GM12878 (cell line): ENCODE results near the gene SET. TPM values are rescaled to one million over a fixed set of nuclear protein-coding genes. Genes with fewer than 3 reads are reported as not detected.

Source experiments
- ATAC-seq: fragments of 200-7000 bp; cut with Tn5 transposase; 3 replicates; pipeline ENCODE4 v1.9.1; 2020; ENCODE audit warnings: mild to moderate bottlenecking, moderate library complexity
- BruUV-seq: library from RNA; stranded (reverse); fragments of 400-500 nt; replicated peaks from 2 replicates; lab custom pipeline; 2021; lab: Mats Ljungman, UMichigan
- CTCF ChIA-PET: fragments of 300-600 bp; sonication (Branson Sonifier 250); formaldehyde crosslinking; extraction: SDS; loops from one replicate; lab custom pipeline; 2021; ENCODE audit warnings: inconsistent platforms; lab: Yijun Ruan, JAX
- POLR2A ChIA-PET: fragments of 350-600 bp; formaldehyde crosslinking; extraction: SDS; loops from one replicate; lab custom pipeline; 2021; ENCODE audit warnings: inconsistent platforms; lab: Charles Lee
- RAD21 ChIA-PET: fragments of 300-600 bp; sonication (Branson Sonifier 250); formaldehyde crosslinking; loops from one replicate; lab custom pipeline; 2023; ENCODE audit warnings: antibody characterized with exemption; ENCODE audit not compliant: unreplicated experiment; lab: Charles Lee
- SMC1A ChIA-PET: fragments of 300-600 bp; sonication (Branson Sonifier 250); formaldehyde crosslinking; loops from one replicate; lab custom pipeline; 2023; ENCODE audit not compliant: unreplicated experiment, uncharacterized antibody; lab: Charles Lee
- DNase-seq: peaks from one replicate; pipeline ENCODE4 v3.0.0-alpha.2; 2011; ENCODE audit warnings: low read depth, low spot score
- FAIRE-seq: peaks from 3 replicates; lab custom pipeline; 2011; peaks lifted over from hg19 to GRCh38; lab: Jason Lieb, UNC
- H2AFZ ChIP-seq: 2 replicates; pipeline ENCODE4 v1.6.0; 2011; ENCODE audit warnings: low read depth, low read length, control low read depth; ENCODE audit not compliant: control insufficient read depth
- H3K27ac ChIP-seq: 2 replicates; pipeline ENCODE4 v1.5.1; 2011; ENCODE audit warnings: control low read depth; ENCODE audit not compliant: control insufficient read depth, insufficient read depth
- H3K27me3 ChIP-seq, 2 experiments: replicated peaks in 1 of 2; 2 replicates each; pipeline versions ENCODE4 v1.6.0 to v1.6.1; 2011; ENCODE audit warnings: low read length in 1 of 2; ENCODE audit not compliant: control insufficient read depth in 2 of 2, insufficient read depth in 2 of 2
- H3K36me3 ChIP-seq, 2 experiments: 2 replicates each; pipeline ENCODE4 v1.5.1; 2011; ENCODE audit warnings: low read length in 1 of 2; ENCODE audit not compliant: control insufficient read depth in 2 of 2, insufficient read depth in 2 of 2
- H3K4me1 ChIP-seq: 2 replicates; pipeline ENCODE4 v1.6.1; 2011; ENCODE audit warnings: mild to moderate bottlenecking, low read length, moderate library complexity, mixed read lengths; ENCODE audit not compliant: control insufficient read depth, insufficient read depth
- H3K4me2 ChIP-seq: 2 replicates; pipeline ENCODE4 v1.6.0; 2011; ENCODE audit warnings: control low read depth; ENCODE audit not compliant: control insufficient read depth, insufficient read depth
- H3K4me3 ChIP-seq: fragments of 200-600 bp; sonication (generic); 2 replicates; pipeline ENCODE4 v1.5.1; 2016
- H3K79me2 ChIP-seq: 2 replicates; pipeline ENCODE4 v1.6.0; 2011; ENCODE audit warnings: low read length; ENCODE audit not compliant: control insufficient read depth, insufficient read depth
- H3K9ac ChIP-seq: 2 replicates; pipeline ENCODE4 v1.8.0; 2011; ENCODE audit warnings: low read length, control low read depth, mixed read lengths; ENCODE audit not compliant: control insufficient read depth, insufficient read depth
- H3K9me3 ChIP-seq: replicated peaks from 3 replicates; pipeline ENCODE4 v1.5.1; 2011; ENCODE audit warnings: mild to moderate bottlenecking, low read length; ENCODE audit not compliant: control insufficient read depth, insufficient read depth
- H4K20me1 ChIP-seq: 2 replicates; pipeline ENCODE4 v1.6.0; 2011; ENCODE audit not compliant: control insufficient read depth, insufficient read depth
- CREB1 ChIP-seq: IDR thresholded peaks from 2 replicates; pipeline ENCODE4 v1.6.1; 2012; ENCODE audit warnings: low read depth, mild to moderate bottlenecking, inconsistent platforms
- IKZF2 ChIP-seq, 2 experiments: fragments of 450-650 bp; IDR thresholded peaks; 2 replicates each; pipeline ENCODE4 v1.6.1; 2017; ENCODE audit warnings: mild to moderate bottlenecking in 2 of 2, moderate library complexity in 2 of 2
- WGBS: methylation state at CpG from one replicate; pipeline ENCODE4 v1.1.6; 2016; ENCODE audit warnings: low lambda C conversion rate; ENCODE audit not compliant: insufficient replicate concordance, insufficient coverage; ENCODE audit errors: missing lambda C conversion rate; 5-methylcytosine and 5-hydroxymethylcytosine counted together
- in situ Hi-C: fragments of 300-500 bp; cut with MboI; formaldehyde crosslinking; loops from 9 replicates; pipeline ENCODE4 v1.14.3; 2018; ENCODE audit warnings: mixed read lengths
- intact Hi-C: fragments of 100-400 bp; cut with micrococcal nuclease; formaldehyde crosslinking; loops from one replicate; pipeline ENCODE4 v1.14.2; 2022; ENCODE audit not compliant: unreplicated experiment
- polyA plus RNA-seq, 11 experiments: library from polyadenylated mRNA; depleted of rRNA in 4 of 11; unstranded in 6 of 11; stranded (reverse) in 5 of 11; fragments of >200 nt; fragmentation: Nextera tagmentation in 4 of 11; fragmentation: Illumina TruSeq in 1 of 11; extraction: Ambion mirVana in 4 of 11; extraction: Trizol in 1 of 11; gene quantifications; 1 replicate in 1 of 11; 2 replicates in 10 of 11; pipeline versions ENCODE4 v1.2.1 to v1.2.3, GENCODE V29; 2011 to 2016; ENCODE audit warnings: inconsistent platforms in 2 of 11, missing spikeins in 2 of 11, low read depth in 1 of 11
- total RNA-seq, 4 experiments: library from RNA; depleted of rRNA in 3 of 4; stranded (reverse); fragments of >200 nt in 3 of 4; fragmentation: Illumina TruSeq in 1 of 4; extraction: Trizol in 1 of 4; gene quantifications; 2 replicates each; pipeline versions ENCODE4 v1.2.1 to v1.2.3, GENCODE V29; 2013 to 2021

Gene SET
- total and polyA plus RNA-seq, 10 of the 15 experiments (the other 5 are each of a cell fraction or from before 2014, with no cell fraction given), result 284 to 706 (median 445) TPM

DNA sequence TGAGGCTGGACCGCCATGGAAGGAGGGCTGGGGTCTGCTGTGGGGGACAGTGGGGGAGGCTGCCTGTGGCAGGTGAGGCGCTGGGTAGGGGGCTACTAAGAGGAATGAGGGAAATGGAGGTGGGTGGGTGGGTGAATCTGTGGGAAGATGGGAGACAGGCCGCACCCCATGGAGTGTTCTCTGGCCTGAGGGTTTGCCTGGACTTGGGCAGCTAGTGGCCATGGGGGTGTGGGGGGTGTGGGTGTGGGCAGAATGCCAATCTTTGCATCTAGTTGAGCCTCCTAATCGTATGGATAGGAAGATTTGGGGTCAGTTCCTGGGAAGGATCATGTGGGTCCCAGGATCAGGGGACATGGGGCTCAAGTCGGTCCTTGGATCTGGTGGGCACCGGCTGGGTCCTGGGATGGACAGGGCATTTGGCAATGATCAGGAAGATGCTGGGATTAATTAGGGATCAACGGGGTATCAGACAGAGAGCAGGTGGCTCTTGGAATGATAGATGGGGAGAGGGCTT lies 34.4 kb downstream of the SET start:
- POLR2A ChIA-PET, result interaction anchor here (0.6 to 2.6 kb wide), 10 partner anchors 34 to 651 kb away, joined by 3 to 14 read pairs (median 4); partner anchors contain the start of genes ENDOG, SET and URM1
- Histone ChIP-seq H3K9ac (peak overlapping the region; percentile 76), H3K27me3 (no peaks in the 10 kb centered on the region), H4K20me1 (no peaks in the 10 kb centered on the region), H3K4me3 (peak overlapping the region; percentile 100), H3K4me2 (peak overlapping the region; percentile 64), H3K36me3 (peaks cover 0 to 4% of the 10 kb centered on the region in 2 experiments; a peak in 2 of 4 replicates), H3K9me3 (no peaks in the 10 kb centered on the region), H2AFZ (no peak overlapping the region), H3K27ac (peak overlapping the region; percentile 34), H3K4me1 (peaks cover 5% of the 10 kb centered on the region), H3K79me2 (peaks cover 20% of the 10 kb centered on the region)
- DNase-seq (no peak), FAIRE-seq (no peak), ATAC-seq (no peak)
- intact Hi-C loops (loop anchor here (5.0 kb wide), 1 partner anchor 224 kb away; the partner anchor contains the start of genes DOLK and NUP188), in situ Hi-C loops (no loop called here)
- TF ChIP-seq CREB1 (no peak), IKZF2 (IDR thresholded peaks at IDR 0.05) (peak in 1 of 2 experiments; percentile 15; a peak in 1 of 4 replicates)
- RAD21 ChIA-PET, result interaction anchor here (0.9 to 1.7 kb wide), 5 partner anchors 21 to 285 kb away, joined by 3 to 6 read pairs (median 4); partner anchors contain the start of gene PKN3
- WGBS, result 14% methylated on average over 6 of the region's 7 CpGs
- SMC1A ChIA-PET, result interaction anchor here (0.7 to 1.2 kb wide), 3 partner anchors 23 to 218 kb away, joined by 3 read pairs; no protein-coding TSS in a partner anchor
- BruUV-seq, result TSS peak; percentile 67
- CTCF ChIA-PET, result interaction anchor here (0.9 to 1.9 kb wide), 6 partner anchors 20 to 206 kb away, joined by 3 to 10 read pairs (median 5); partner anchors contain the start of genes ENDOG, KYAT1 and PKN3
